ENCODE measurements around the gene INHBB.

Gene INHBB

DNA sequence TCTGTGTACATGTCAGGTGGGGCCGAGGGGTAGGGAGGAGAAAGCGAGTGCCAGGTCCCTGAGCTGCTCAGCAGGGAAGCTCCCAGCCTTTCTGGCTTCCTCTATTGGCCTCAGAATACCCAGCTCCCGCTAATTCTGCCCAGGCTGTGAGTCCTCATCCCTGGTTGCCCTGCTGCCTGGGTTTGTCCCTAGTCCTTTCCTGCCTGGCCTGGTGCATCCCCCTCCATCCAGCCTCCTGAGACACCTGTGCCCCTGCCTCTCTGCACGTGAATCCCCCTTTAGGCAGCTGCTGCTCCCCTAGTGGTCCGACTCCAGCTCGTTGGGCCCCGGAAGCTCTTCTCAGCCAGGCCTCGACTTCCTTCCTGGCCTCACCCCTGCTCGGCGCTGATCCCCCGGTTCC is 54.6 kb downstream of the INHBB start:
- H3K4me3 ChIP-seq (ENCODE audit: low read depth, low read length) = no peak overlapping the region
- no peak for DNase-seq (ENCODE audit: low read depth)
- TF ChIP-seq, protein P1, sequence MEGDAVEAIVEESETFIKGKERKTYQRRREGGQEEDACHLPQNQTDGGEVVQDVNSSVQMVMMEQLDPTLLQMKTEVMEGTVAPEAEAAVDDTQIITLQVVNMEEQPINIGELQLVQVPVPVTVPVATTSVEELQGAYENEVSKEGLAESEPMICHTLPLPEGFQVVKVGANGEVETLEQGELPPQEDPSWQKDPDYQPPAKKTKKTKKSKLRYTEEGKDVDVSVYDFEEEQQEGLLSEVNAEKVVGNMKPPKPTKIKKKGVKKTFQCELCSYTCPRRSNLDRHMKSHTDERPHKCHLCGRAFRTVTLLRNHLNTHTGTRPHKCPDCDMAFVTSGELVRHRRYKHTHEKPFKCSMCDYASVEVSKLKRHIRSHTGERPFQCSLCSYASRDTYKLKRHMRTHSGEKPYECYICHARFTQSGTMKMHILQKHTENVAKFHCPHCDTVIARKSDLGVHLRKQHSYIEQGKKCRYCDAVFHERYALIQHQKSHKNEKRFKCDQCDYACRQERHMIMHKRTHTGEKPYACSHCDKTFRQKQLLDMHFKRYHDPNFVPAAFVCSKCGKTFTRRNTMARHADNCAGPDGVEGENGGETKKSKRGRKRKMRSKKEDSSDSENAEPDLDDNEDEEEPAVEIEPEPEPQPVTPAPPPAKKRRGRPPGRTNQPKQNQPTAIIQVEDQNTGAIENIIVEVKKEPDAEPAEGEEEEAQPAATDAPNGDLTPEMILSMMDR (IDR thresholded peaks at IDR 0.05; ENCODE audit: control insufficient read depth, extremely low read depth, insufficient read depth) = no peak

All from LNCaP clone FGC (cell line).